Cardiac muscle cell (in vitro differentiated cells and primary cell): ENCODE results near the gene PSMA6. TPM values are rescaled to one million over a fixed set of nuclear protein-coding genes. Genes with fewer than 3 reads are reported as not detected.
"Not testable (repeated sequence)": the region's sequence is repeated elsewhere in the genome, so short reads cannot be mapped to it uniquely, and the experiment has no call there.

ENCODE experiments used
- DNase-seq, 2 donors: peaks; one replicate each; pipeline versions ENCODE4 v3.0.0 to v3.0.0-alpha.2; 2010 to 2017; ENCODE audit warnings: low read depth in 1 of 2, low spot score in 1 of 2
- H3K27ac ChIP-seq: fragments of 200-600 bp; sonication (generic); 2 replicates; pipeline ENCODE4 v1.5.1; 2016
- H3K27me3 ChIP-seq: fragments of 200-600 bp; sonication (generic); 2 replicates; pipeline ENCODE4 v1.6.0; 2016; ENCODE audit warnings: control low read depth
- H3K36me3 ChIP-seq: fragments of 200-600 bp; sonication (generic); 2 replicates; pipeline ENCODE4 v1.5.1; 2016; ENCODE audit warnings: control low read depth
- H3K4me1 ChIP-seq: fragments of 200-600 bp; sonication (generic); 2 replicates; pipeline ENCODE4 v1.8.1; 2017; ENCODE audit warnings: low read depth, mild to moderate bottlenecking, mixed run types
- H3K4me3 ChIP-seq: fragments of 200-600 bp; sonication (generic); 2 replicates; pipeline ENCODE4 v1.5.1; 2016; ENCODE audit warnings: mild to moderate bottlenecking
- H3K9me3 ChIP-seq: fragments of 200-600 bp; sonication (generic); 2 replicates; pipeline ENCODE4 v1.5.1; 2017; ENCODE audit warnings: low read depth, mild to moderate bottlenecking, control low read depth
- CTCF ChIP-seq: IDR thresholded peaks from 2 replicates; pipeline ENCODE4 v1.5.1; 2012; ENCODE audit warnings: low read depth, mild to moderate bottlenecking, low read length
- polyA plus RNA-seq: library from polyadenylated mRNA; unstranded; fragments of >200 nt; fragmentation: Nextera tagmentation; extraction: Ambion mirVana; gene quantifications from 2 replicates; pipeline ENCODE4 v1.2.1, GENCODE V29; 2016
- total RNA-seq: library from RNA; depleted of rRNA; stranded (reverse); fragments of >200 nt; gene quantifications from 2 replicates; pipeline ENCODE4 v1.2.3, GENCODE V29; 2016

The PSMA6 gene
- total and polyA plus RNA-seq, 2 experiments from 2014 or later = 143 to 352 TPM

DNA sequence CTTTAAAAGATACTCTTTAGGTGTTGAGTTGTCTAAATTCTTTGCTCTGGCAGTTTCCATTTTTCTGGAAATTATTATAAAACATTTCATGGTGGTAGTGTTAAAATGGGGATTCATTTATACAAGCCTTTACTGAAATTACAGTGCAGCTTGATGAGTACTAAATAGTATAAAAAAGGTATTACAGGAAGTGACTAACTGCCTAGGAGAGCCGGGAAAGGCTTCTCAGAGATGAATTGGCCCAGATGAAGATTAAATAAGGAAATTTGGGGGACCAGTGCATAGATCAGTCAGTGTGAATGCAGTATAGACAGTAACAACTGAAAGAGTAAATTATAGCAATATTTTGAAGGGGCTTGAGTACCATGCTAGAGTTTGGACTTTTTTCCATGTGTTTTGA, 7.5 kb downstream of the PSMA6 start:
- Histone ChIP-seq H3K9me3 (no peaks in the 10 kb centered on the region), H3K27me3 (no peaks in the 10 kb centered on the region), H3K36me3 (no peaks in the 10 kb centered on the region), H3K27ac (peak overlapping the region; percentile 85), H3K4me1 (peaks cover 20% of the 10 kb centered on the region), H3K4me3 (no peak overlapping the region)
- no peak for DNase-seq
- no peak for TF ChIP-seq CTCF

DNA sequence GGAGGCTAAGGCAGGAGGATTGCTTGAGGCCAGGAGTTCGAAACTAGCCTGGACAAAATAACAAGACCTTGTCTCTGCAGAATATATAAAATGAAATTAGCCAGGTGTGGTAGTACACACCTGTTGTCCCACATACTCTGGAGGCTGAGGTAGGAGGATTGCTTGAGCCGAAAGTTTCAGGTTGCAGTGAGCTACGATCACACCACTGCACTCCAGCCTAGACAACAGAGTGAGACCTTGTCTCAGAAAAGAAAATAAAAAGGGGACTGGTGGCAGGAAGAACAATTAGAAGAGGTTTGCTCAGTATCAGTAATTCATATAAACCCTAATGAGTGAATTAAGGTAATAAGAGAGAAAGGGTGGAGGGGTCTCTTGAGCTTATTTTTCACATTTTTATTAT, 8.0 kb downstream of the PSMA6 start:
- no peak for TF ChIP-seq CTCF
- Histone ChIP-seq H3K36me3 (no peaks in the 10 kb centered on the region), H3K27me3 (no peaks in the 10 kb centered on the region), H3K4me1 (peaks cover 19% of the 10 kb centered on the region), H3K9me3 (no peaks in the 10 kb centered on the region), H3K27ac (peak overlapping the region; percentile 85), H3K4me3 (no peak overlapping the region)
- DNase-seq = no peak

DNA sequence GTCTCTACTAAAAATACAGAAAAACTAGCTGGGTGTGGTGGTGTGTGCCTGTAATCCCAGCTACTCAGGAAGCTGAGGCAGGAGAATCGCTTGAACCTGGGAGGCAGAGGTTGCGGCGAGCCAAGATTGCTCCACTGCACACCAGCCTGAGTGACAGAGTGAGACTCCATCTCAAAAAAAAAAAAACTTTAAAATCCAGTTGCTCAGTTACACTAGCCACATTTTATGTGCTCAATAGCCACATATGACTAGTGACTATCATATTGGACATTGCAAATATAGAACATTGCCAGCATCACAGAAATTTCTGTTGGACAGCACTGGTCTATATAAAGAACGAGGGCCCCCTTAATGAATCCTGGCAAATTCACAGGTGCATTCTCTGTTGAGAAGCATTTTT, 9.2 kb downstream of the PSMA6 start:
- peak overlapping the region; percentile 85 for H3K27ac ChIP-seq
- not testable (repeated sequence) for H3K9me3 ChIP-seq, H3K36me3 ChIP-seq, DNase-seq, H3K4me3 ChIP-seq, H3K27me3 ChIP-seq
- H3K4me1 ChIP-seq = peaks cover 15% of the 10 kb centered on the region

- Histone ChIP-seq H3K27me3 (no peaks in the 10 kb centered on the region), H3K27ac (peak overlapping the region; percentile 85), H3K4me3 (no peak overlapping the region), H3K36me3 (no peaks in the 10 kb centered on the region), H3K4me1 (peaks cover 15% of the 10 kb centered on the region), H3K9me3 (no peaks in the 10 kb centered on the region)
- DNase-seq = no peak
- TF ChIP-seq CTCF = no peak
Observed at GRCh38 chr14:35301735-35302528, 9.8 kb downstream of the PSMA6 start.

DNA sequence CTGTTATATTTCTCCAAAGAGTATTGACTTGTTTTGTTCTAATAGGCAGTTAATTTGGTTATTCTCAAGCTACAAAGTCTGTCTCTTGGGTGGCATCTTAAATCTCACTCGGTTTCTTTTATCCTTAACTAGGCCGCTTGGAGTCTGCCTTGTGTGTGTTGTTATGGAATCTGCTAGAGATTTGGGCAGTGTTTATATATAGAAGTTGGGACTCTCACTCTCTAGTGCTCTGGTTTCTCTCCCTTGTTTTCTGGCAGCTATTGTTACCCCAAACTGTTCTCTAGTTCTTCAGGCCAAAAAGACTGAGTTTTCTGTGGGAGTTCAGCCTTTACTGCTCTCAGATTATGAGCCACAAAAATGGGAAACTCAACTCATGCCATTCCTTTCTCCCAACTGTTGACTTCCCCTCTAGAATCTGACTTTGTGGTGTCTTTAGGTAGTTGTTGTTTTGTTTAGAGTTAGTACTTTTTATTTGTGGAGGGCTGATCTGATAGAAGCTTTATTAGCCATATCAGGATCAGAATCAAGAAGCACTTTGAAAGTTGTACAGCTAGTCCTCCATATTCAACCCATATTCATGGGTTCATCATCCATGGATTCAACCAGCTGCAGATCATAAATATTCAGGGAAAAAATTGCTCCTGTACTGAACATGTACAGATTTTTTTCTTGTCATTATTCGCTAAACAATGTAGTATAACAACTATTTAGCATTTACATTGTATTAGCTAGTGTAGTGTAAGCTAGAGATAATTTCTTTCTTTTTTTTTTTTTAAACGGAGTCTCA, 11.2 kb downstream of the PSMA6 start:
- Histone ChIP-seq H3K4me3 (no peak overlapping the region), H3K27ac (no peak overlapping the region), H3K9me3 (no peaks in the 10 kb centered on the region), H3K4me1 (peaks cover 15% of the 10 kb centered on the region), H3K36me3 (peaks cover 6% of the 10 kb centered on the region), H3K27me3 (no peaks in the 10 kb centered on the region)
- no peak for TF ChIP-seq CTCF
- no peak for DNase-seq
